ENCODE data around the gene RASA1. TPM values are rescaled to one million over a fixed set of nuclear protein-coding genes. Genes with fewer than 3 reads are reported as not detected.

The RASA1 gene
- total RNA-seq, 1 experiment from 2014 or later: 29.6 TPM

DNA sequence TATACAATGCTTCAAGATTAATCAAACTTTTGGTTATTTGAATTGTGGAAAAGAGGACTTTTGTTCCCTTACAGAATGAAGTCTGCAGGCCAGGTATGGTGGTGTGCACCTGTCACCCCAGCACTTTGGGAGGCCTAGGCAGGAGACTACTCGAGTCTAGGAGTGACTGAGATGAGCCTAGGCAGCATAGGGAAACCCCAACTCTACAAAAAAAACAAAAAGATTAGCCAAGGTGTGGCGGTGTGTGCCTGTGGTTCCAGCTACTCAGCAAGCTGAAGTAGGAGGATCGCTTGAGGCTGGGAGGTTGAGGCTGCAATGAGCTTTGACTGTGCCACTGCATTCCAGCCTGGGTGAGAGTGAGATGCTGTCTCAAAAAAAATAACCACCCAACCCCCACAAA, 135.7 kb downstream of the RASA1 start:
- Histone ChIP-seq H4K5ac (ENCODE audit: insufficient read length, low read depth, low read length) (no peak overlapping the region), H3K27ac (ENCODE audit: insufficient read length, low read depth, low read length) (no peak overlapping the region), H3K18ac (ENCODE audit: insufficient read length, low read depth, low read length) (no peak overlapping the region), H3K14ac (ENCODE audit: insufficient read depth, low read length) (no peak overlapping the region), H2BK15ac (ENCODE audit: low read depth, low read length) (no peak overlapping the region), H3K79me2 (ENCODE audit: insufficient read depth, low read length) (no peaks in the 10 kb centered on the region), H3K9me3 (ENCODE audit: control insufficient read depth, low read depth, low read length) (no peaks in the 10 kb centered on the region), H2BK120ac (ENCODE audit: low read depth, low read length, poor library complexity, severe bottlenecking) (no peak overlapping the region), H2AFZ (ENCODE audit: low read length) (no peak overlapping the region), H3K23ac (ENCODE audit: insufficient read length, low read depth, low read length) (no peak overlapping the region), H2BK12ac (ENCODE audit: insufficient read length, low read depth, low read length) (no peak overlapping the region), H3K56ac (ENCODE audit: insufficient read length, low read depth, low read length) (no peak overlapping the region), H3K23me2 (ENCODE audit: insufficient read length, low read depth, low read length, poor library complexity, severe bottlenecking) (no peaks in the 10 kb centered on the region), H3K27me3 (ENCODE audit: insufficient read depth, low read length) (no peaks in the 10 kb centered on the region), H3K4me1 (ENCODE audit: insufficient read depth, low read length) (no peaks in the 10 kb centered on the region), H4K8ac (replicated peaks; ENCODE audit: insufficient read length, low read depth, low read length) (no peak overlapping the region), H3K4ac (ENCODE audit: low read depth, low read length) (no peak overlapping the region), H4K20me1 (ENCODE audit: control insufficient read depth, insufficient read depth, insufficient read length) (no peaks in the 10 kb centered on the region), H2BK5ac (ENCODE audit: insufficient read length, low read length) (no peak overlapping the region), H2BK20ac (ENCODE audit: low read depth, low read length, poor library complexity, severe bottlenecking) (no peak overlapping the region), H4K91ac (ENCODE audit: insufficient read length, low read depth, low read length) (no peak overlapping the region), H3K9ac (ENCODE audit: extremely low read depth, insufficient read length, low read length) (no peak overlapping the region), H3T11ph (ENCODE audit: low read length) (no peak overlapping the region), H2AK5ac (ENCODE audit: insufficient read length, low read length) (no peak overlapping the region), H3K79me1 (ENCODE audit: insufficient read depth, low read depth, low read length, poor library complexity, severe bottlenecking) (no peaks in the 10 kb centered on the region), H3K4me2 (ENCODE audit: insufficient read depth, insufficient read length, low read length) (no peak overlapping the region)
- no peak for DNase-seq
- Mint-ChIP-seq H3K4me1 (no peaks in the 10 kb centered on the region), H3K9me3 (peaks cover 4 to 5% of the 10 kb centered on the region in 2 experiments; a peak in 3 of 5 replicates), H3K36me3 (ENCODE audit: insufficient read depth in 1 of 3, low read depth in 3 of 3) (peaks cover 53 to 92% (median 80%) of the 10 kb centered on the region in 3 experiments), H3K27me3 (ENCODE audit: low read depth) (no peaks in the 10 kb centered on the region), H3K27ac (no peak overlapping the region), H3K4me3 (no peak overlapping the region)
- no peak for TF ChIP-seq CTCF (conservative IDR thresholded peaks at IDR 0.05)
- WGBS (ENCODE audit: extremely low coverage, insufficient read length, low lambda C conversion rate): no CpG with 5 or more reads among the region's 3 CpGs

Data from H9 (cell line).